Embryonic facial prominence (tissue), 1 donor: ENCODE data around the gene LRRC1.

ENCODE experiments used
- DNase-seq: peaks from one replicate; pipeline ENCODE4 v3.0.0-alpha.2; 2016; ENCODE audit errors: extremely low spot score

LRRC1 gene

GRCh38 chr6:53924821-53925422, 130.1 kb downstream of the LRRC1 start:
- no peak for DNase-seq

- no peak for DNase-seq
Measured at GRCh38 chr6:53925891-53926290, 131.1 kb downstream of the LRRC1 start.

- no peak for DNase-seq
Measured at GRCh38 chr6:53926505-53926904, 131.7 kb downstream of the LRRC1 start.

- DNase-seq, result no peak
Measured at GRCh38 chr6:53928641-53929040, 133.8 kb downstream of the LRRC1 start.

GRCh38 chr6:53929041-53929820, 134.4 kb downstream of the LRRC1 start:
- no peak for DNase-seq

GRCh38 chr6:53929821-53930120, 135.0 kb downstream of the LRRC1 start:
- DNase-seq, result no peak

- DNase-seq, result no peak
Measured at GRCh38 chr6:53930330-53930729, 135.5 kb downstream of the LRRC1 start.

- DNase-seq, result no peak
Measured at GRCh38 chr6:53931086-53931485, 136.3 kb downstream of the LRRC1 start.

GRCh38 chr6:53932516-53932915, 137.7 kb downstream of the LRRC1 start:
- DNase-seq, result no peak

GRCh38 chr6:53934023-53934422, 139.2 kb downstream of the LRRC1 start:
- no peak for DNase-seq

GRCh38 chr6:53937461-53937860, 142.7 kb downstream of the LRRC1 start:
- DNase-seq, result no peak

- no peak for DNase-seq
Measured at GRCh38 chr6:53938810-53939209, 144.0 kb downstream of the LRRC1 start.

- no peak for DNase-seq
Measured at GRCh38 chr6:53939830-53940229, 145.0 kb downstream of the LRRC1 start.

GRCh38 chr6:53943395-53943794, 148.6 kb downstream of the LRRC1 start:
- DNase-seq, result no peak

GRCh38 chr6:53944091-53944490, 149.3 kb downstream of the LRRC1 start:
- no peak for DNase-seq

- DNase-seq, result no peak
Measured at GRCh38 chr6:53944543-53944942, 149.7 kb downstream of the LRRC1 start.

GRCh38 chr6:53945765-53946407, 151.1 kb downstream of the LRRC1 start:
- DNase-seq, result no peak

- no peak for DNase-seq
Measured at GRCh38 chr6:53947780-53948179, 153.0 kb downstream of the LRRC1 start.

GRCh38 chr6:53951383-53951782, 156.6 kb downstream of the LRRC1 start:
- no peak for DNase-seq

GRCh38 chr6:53956068-53956711, 161.4 kb downstream of the LRRC1 start:
- DNase-seq, result no peak

- no peak for DNase-seq
Measured at GRCh38 chr6:53956804-53957203, 162.0 kb downstream of the LRRC1 start.

GRCh38 chr6:53959717-53960116, 164.9 kb downstream of the LRRC1 start:
- DNase-seq, result no peak

- no peak for DNase-seq
Measured at GRCh38 chr6:53960311-53960710, 165.5 kb downstream of the LRRC1 start.
